ENCODE measurements around the gene NAALADL2.

GRCh38 chr3:175311404-175311803 is 452.3 kb downstream of the NAALADL2 start:
- TF ChIP-seq, protein P1, sequence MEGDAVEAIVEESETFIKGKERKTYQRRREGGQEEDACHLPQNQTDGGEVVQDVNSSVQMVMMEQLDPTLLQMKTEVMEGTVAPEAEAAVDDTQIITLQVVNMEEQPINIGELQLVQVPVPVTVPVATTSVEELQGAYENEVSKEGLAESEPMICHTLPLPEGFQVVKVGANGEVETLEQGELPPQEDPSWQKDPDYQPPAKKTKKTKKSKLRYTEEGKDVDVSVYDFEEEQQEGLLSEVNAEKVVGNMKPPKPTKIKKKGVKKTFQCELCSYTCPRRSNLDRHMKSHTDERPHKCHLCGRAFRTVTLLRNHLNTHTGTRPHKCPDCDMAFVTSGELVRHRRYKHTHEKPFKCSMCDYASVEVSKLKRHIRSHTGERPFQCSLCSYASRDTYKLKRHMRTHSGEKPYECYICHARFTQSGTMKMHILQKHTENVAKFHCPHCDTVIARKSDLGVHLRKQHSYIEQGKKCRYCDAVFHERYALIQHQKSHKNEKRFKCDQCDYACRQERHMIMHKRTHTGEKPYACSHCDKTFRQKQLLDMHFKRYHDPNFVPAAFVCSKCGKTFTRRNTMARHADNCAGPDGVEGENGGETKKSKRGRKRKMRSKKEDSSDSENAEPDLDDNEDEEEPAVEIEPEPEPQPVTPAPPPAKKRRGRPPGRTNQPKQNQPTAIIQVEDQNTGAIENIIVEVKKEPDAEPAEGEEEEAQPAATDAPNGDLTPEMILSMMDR (IDR thresholded peaks at IDR 0.05) = no peak
- TF ChIP-seq POLR2A (IDR thresholded peaks at IDR 0.05) = no peak

Data from uterus (tissue), 2 donors.